H9 (cell line): ENCODE measurements around the gene AIG1. TPM values are rescaled to one million over a fixed set of nuclear protein-coding genes. Genes with fewer than 3 reads are reported as not detected.

Source experiments
- DNase-seq: peaks from one replicate; pipeline ENCODE4 v3.0.0-alpha.2; 2017
- H2AFZ ChIP-seq: one replicate; pipeline ENCODE4 v1.6.1; 2013; ENCODE audit warnings: mild to moderate bottlenecking, low read length, control low read depth, moderate library complexity
- H2AK5ac ChIP-seq: 2 replicates; pipeline ENCODE4 v1.6.1; 2013; ENCODE audit warnings: low read length, control low read depth, mixed read lengths; ENCODE audit not compliant: insufficient read length
- H2BK120ac ChIP-seq: one replicate; pipeline ENCODE4 v1.6.1; 2013; ENCODE audit warnings: low read depth, mild to moderate bottlenecking, low read length, control low read depth, inconsistent platforms; ENCODE audit not compliant: poor library complexity, severe bottlenecking
- H2BK12ac ChIP-seq: 2 replicates; pipeline ENCODE4 v1.6.1; 2013; ENCODE audit warnings: low read length, control low read depth, mixed read lengths, low read depth; ENCODE audit not compliant: insufficient read length
- H2BK15ac ChIP-seq: 2 replicates; pipeline ENCODE4 v1.6.1; 2013; ENCODE audit warnings: low read depth, low read length, control low read depth
- H2BK20ac ChIP-seq: one replicate; pipeline ENCODE4 v1.6.1; 2013; ENCODE audit warnings: low read depth, mild to moderate bottlenecking, low read length, control low read depth, inconsistent platforms; ENCODE audit not compliant: poor library complexity, severe bottlenecking
- H2BK5ac ChIP-seq: 2 replicates; pipeline ENCODE4 v1.6.1; 2013; ENCODE audit warnings: low read length, control low read depth, mixed read lengths; ENCODE audit not compliant: insufficient read length
- H3K14ac ChIP-seq: 2 replicates; pipeline ENCODE4 v1.6.1; 2013; ENCODE audit warnings: low read length, control low read depth; ENCODE audit not compliant: insufficient read depth
- H3K18ac ChIP-seq: 2 replicates; pipeline ENCODE4 v1.6.1; 2013; ENCODE audit warnings: low read depth, mild to moderate bottlenecking, mixed read lengths, low read length, control low read depth; ENCODE audit not compliant: insufficient read length
- H3K23ac ChIP-seq: 2 replicates; pipeline ENCODE4 v1.6.1; 2013; ENCODE audit warnings: low read length, control low read depth, mixed read lengths, low read depth; ENCODE audit not compliant: insufficient read length
- H3K23me2 ChIP-seq: 2 replicates; pipeline ENCODE4 v1.6.1; 2013; ENCODE audit warnings: low read depth, mild to moderate bottlenecking, mixed read lengths, low read length, control low read depth; ENCODE audit not compliant: insufficient read length, poor library complexity, severe bottlenecking
- H3K27ac ChIP-seq: 2 replicates; pipeline ENCODE4 v1.5.1; 2013; ENCODE audit warnings: low read length, control low read depth, mixed read lengths, low read depth; ENCODE audit not compliant: insufficient read length
- H3K27me3 ChIP-seq: 2 replicates; pipeline ENCODE4 v1.6.1; 2013; ENCODE audit warnings: low read length, control low read depth, inconsistent platforms; ENCODE audit not compliant: insufficient read depth
- H3K4ac ChIP-seq: 2 replicates; pipeline ENCODE4 v1.6.1; 2013; ENCODE audit warnings: low read depth, mild to moderate bottlenecking, control low read depth, inconsistent platforms, low read length, moderate library complexity
- H3K4me1 ChIP-seq: 2 replicates; pipeline ENCODE4 v1.6.1; 2013; ENCODE audit warnings: low read length, control low read depth, inconsistent platforms; ENCODE audit not compliant: insufficient read depth
- H3K4me2 ChIP-seq: 2 replicates; pipeline ENCODE4 v1.6.1; 2013; ENCODE audit warnings: low read length, control low read depth, mixed read lengths; ENCODE audit not compliant: insufficient read length, insufficient read depth
- H3K56ac ChIP-seq: 2 replicates; pipeline ENCODE4 v1.6.1; 2013; ENCODE audit warnings: low read depth, mild to moderate bottlenecking, mixed read lengths, low read length, control low read depth; ENCODE audit not compliant: insufficient read length
- H3K79me1 ChIP-seq: 2 replicates; pipeline ENCODE4 v1.6.1; 2013; ENCODE audit warnings: low read depth, mild to moderate bottlenecking, moderate library complexity, low read length, control low read depth, inconsistent platforms; ENCODE audit not compliant: insufficient read depth, poor library complexity, severe bottlenecking
- H3K79me2 ChIP-seq: 2 replicates; pipeline ENCODE4 v1.6.1; 2013; ENCODE audit warnings: low read length, control low read depth, inconsistent platforms; ENCODE audit not compliant: insufficient read depth
- H3K9ac ChIP-seq: 2 replicates; pipeline ENCODE4 v1.6.1; 2013; ENCODE audit warnings: low read length, control low read depth, mixed read lengths; ENCODE audit not compliant: insufficient read length; ENCODE audit errors: extremely low read depth
- H3K9me3 ChIP-seq: one replicate; pipeline ENCODE4 v1.6.1; 2013; ENCODE audit warnings: low read depth, low read length, inconsistent platforms; ENCODE audit not compliant: control insufficient read depth
- H3T11ph ChIP-seq: one replicate; pipeline ENCODE4 v1.6.1; 2013; ENCODE audit warnings: mild to moderate bottlenecking, low read length, control low read depth, inconsistent platforms
- H4K20me1 ChIP-seq: one replicate; pipeline ENCODE4 v1.6.1; 2013; ENCODE audit not compliant: control insufficient read depth, insufficient read length, insufficient read depth
- H4K5ac ChIP-seq: 2 replicates; pipeline ENCODE4 v1.6.1; 2013; ENCODE audit warnings: low read depth, mild to moderate bottlenecking, mixed read lengths, low read length, control low read depth; ENCODE audit not compliant: insufficient read length
- H4K8ac ChIP-seq: replicated peaks from 2 replicates; pipeline ENCODE4 v1.6.1; 2013; ENCODE audit warnings: low read length, control low read depth, mixed read lengths, low read depth; ENCODE audit not compliant: insufficient read length
- H4K91ac ChIP-seq: 2 replicates; pipeline ENCODE4 v1.6.1; 2013; ENCODE audit warnings: low read depth, mild to moderate bottlenecking, moderate library complexity, mixed read lengths, low read length, control low read depth; ENCODE audit not compliant: insufficient read length
- H3K27ac Mint-ChIP-seq, 3 experiments: 2 replicates in 2 of 3; 3 replicates in 1 of 3; pipeline ENCODE4 v1.8.0; 2020 to 2021; ENCODE audit warnings: mixed read lengths in 3 of 3, mild to moderate bottlenecking in 1 of 3, moderate library complexity in 1 of 3
- H3K27me3 Mint-ChIP-seq: 2 replicates; pipeline ENCODE4 v1.8.0; 2021; ENCODE audit warnings: low read depth, mild to moderate bottlenecking, moderate library complexity, mixed read lengths
- H3K36me3 Mint-ChIP-seq, 3 experiments: 2 replicates in 2 of 3; 3 replicates in 1 of 3; pipeline ENCODE4 v1.8.0; 2020 to 2021; ENCODE audit warnings: low read depth in 3 of 3, mixed read lengths in 3 of 3; ENCODE audit not compliant: insufficient read depth in 1 of 3
- H3K4me1 Mint-ChIP-seq, 2 experiments: 2 replicates each; pipeline ENCODE4 v1.8.0; 2020; ENCODE audit warnings: mixed read lengths in 2 of 2
- H3K4me3 Mint-ChIP-seq, 2 experiments: 2 replicates in 1 of 2; 3 replicates in 1 of 2; pipeline ENCODE4 v1.8.0; 2020 to 2021; ENCODE audit warnings: mild to moderate bottlenecking in 2 of 2, mixed read lengths in 2 of 2, moderate library complexity in 1 of 2
- H3K9me3 Mint-ChIP-seq, 2 experiments: 2 replicates in 1 of 2; 3 replicates in 1 of 2; pipeline ENCODE4 v1.8.0; 2020; ENCODE audit warnings: mild to moderate bottlenecking in 2 of 2, mixed read lengths in 2 of 2, moderate library complexity in 1 of 2
- CTCF ChIP-seq: fragments of 200-600 bp; sonication (generic); conservative IDR thresholded peaks from 3 replicates; pipeline ENCODE4 v1.8.0; 2021; ENCODE audit warnings: antibody characterized with exemption, mild to moderate bottlenecking
- WGBS: extraction: QIAGEN DNeasy Blood & Tissue Kit; methylation state at CpG from one replicate; pipeline ENCODE4 v1.1.7; 2013; ENCODE audit warnings: missing lambda C conversion rate, low lambda C conversion rate, mixed read lengths; ENCODE audit not compliant: insufficient read length; ENCODE audit errors: extremely low coverage; 5-methylcytosine and 5-hydroxymethylcytosine counted together
- total RNA-seq: library from RNA; stranded (reverse); gene quantifications from 2 replicates; pipeline ENCODE4 v1.2.1, GENCODE V29; 2021

Gene AIG1
- total RNA-seq, 1 experiment from 2014 or later: 44.6 TPM

DNA sequence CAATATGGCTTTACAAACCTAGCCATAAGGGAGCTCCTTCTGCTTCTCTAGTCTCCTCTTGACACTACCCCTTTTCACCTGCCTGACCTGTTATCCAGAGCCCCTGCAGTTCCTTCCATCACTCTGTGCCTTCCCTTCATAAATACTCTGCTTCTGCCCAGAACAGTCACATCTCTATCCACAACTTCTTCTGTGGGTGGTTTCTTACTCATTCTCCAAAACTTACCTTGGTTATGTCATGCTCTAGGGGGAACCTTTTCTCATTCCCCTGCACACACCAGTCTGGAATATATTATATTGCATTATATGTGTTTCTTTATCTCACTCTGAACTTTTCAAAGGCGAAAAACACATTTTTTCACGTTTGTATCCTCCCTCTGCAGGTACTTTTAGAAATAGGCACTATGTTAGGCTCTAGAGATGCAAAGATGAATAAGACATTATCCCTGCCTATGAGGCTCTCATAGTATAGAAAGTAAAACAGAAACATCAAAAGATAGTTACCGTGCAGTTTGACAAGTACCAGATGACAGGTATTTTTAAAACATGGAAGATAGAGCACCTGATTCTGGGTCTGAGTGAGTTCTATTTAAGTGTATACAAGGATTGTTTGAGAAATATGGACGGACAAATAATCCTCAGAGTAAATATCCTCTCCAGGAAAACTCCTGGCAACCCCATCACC is 51.5 kb downstream of the AIG1 start:
- Histone ChIP-seq H2BK20ac (no peak overlapping the region), H3K79me1 (no peaks in the 10 kb centered on the region)

More for the DNA sequence above, 51.5 kb downstream of the AIG1 start:
- H3K9ac ChIP-seq: no peak overlapping the region
- H3T11ph ChIP-seq: no peak overlapping the region
- no peak overlapping the region for H3K27ac ChIP-seq
- no peaks in the 10 kb centered on the region for H4K20me1 ChIP-seq
- no peak overlapping the region for H3K18ac ChIP-seq
- Mint-ChIP-seq H3K27ac (no peak overlapping the region), H3K4me1 (no peaks in the 10 kb centered on the region), H3K27me3 (no peaks in the 10 kb centered on the region), H3K36me3 (peaks cover 0 to 3% (median 0%) of the 10 kb centered on the region in 3 experiments; a peak in 1 of 7 replicates), H3K9me3 (no peaks in the 10 kb centered on the region), H3K4me3 (no peak overlapping the region)
- TF ChIP-seq CTCF: no peak
- no peak overlapping the region for H3K4me2 ChIP-seq
- no peak overlapping the region for H2AFZ ChIP-seq
- no peaks in the 10 kb centered on the region for H3K9me3 ChIP-seq
- H3K79me2 ChIP-seq: no peaks in the 10 kb centered on the region
- no peak overlapping the region for H4K91ac ChIP-seq
- no peak overlapping the region for H3K56ac ChIP-seq
- no peak overlapping the region for H2BK5ac ChIP-seq
- no peak overlapping the region for H2BK120ac ChIP-seq
- H3K4ac ChIP-seq: no peak overlapping the region
- no peak overlapping the region for H3K23ac ChIP-seq
- no peak overlapping the region for H2AK5ac ChIP-seq
- no peak overlapping the region for H4K5ac ChIP-seq
- H3K4me1 ChIP-seq: no peaks in the 10 kb centered on the region
- no peak overlapping the region for H2BK15ac ChIP-seq
- no peaks in the 10 kb centered on the region for H3K23me2 ChIP-seq
- WGBS: no CpG with 5 or more reads among the region's 4 CpGs
- H3K14ac ChIP-seq: no peak overlapping the region
- H2BK12ac ChIP-seq: no peak overlapping the region
- no peak overlapping the region for H4K8ac ChIP-seq
- no peak for DNase-seq
- H3K27me3 ChIP-seq: no peaks in the 10 kb centered on the region
